ENCODE measurements around the gene GTF3C1.

GRCh38 chr16:27596411-27596810 lies 46.7 kb upstream of the GTF3C1 start:
- TF ChIP-seq KLF6 (CRISPR knock-in tag; IDR thresholded peaks at IDR 0.05), result no peak
- TF ChIP-seq POLR2A (IDR thresholded peaks at IDR 0.05; ENCODE audit: insufficient read depth in 1 of 2, low read depth in 2 of 2, low read length in 2 of 2), result no peak
- TF ChIP-seq THAP7 (CRISPR knock-in tag; IDR thresholded peaks at IDR 0.05), result no peak
- no peak for TF ChIP-seq ZNF709 (CRISPR knock-in tag; IDR thresholded peaks at IDR 0.05)
- TF ChIP-seq ZNF224 (CRISPR knock-in tag; IDR thresholded peaks at IDR 0.05), result no peak
- TF ChIP-seq NFRKB (IDR thresholded peaks at IDR 0.05), result no peak
- no peak for TF ChIP-seq NR1H2 (CRISPR knock-in tag; IDR thresholded peaks at IDR 0.05; ENCODE audit: borderline replicate concordance, low read depth)

All from HepG2 (cell line).